Activated CD8-positive, alpha-beta memory T cell treated with anti-CD3 and anti-CD28 coated beads for 24 hours (primary cell): Measurements from ENCODE around the gene COL6A5.

Experiments
- DNase-seq: peaks from one replicate; pipeline ENCODE4 v3.0.0-alpha.2; 2020

COL6A5 gene

DNA sequence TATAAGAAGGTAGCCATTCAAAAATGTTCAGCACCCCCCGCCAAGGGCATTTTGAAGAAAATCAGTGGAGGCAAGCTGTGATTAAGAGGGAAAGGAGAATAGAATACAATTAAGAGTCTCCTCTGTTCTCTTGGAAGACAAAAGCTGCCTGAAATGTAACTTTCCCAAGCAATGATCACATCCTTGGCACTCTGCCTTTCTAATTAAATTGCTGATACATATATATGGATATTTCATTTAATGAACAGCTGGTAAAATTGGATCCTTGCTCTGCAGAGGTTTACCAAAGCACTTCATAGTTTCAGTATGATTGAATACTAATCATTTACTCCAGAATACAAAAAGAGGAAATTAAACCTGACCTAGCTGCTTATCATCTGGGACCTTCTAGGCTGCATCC lies 182.0 kb downstream of the COL6A5 start:
- DNase-seq: no peak

- no peak for DNase-seq
These were observed 182.6 kb downstream of the COL6A5 start for GRCh38 chr3:130528120-130528519.

GRCh38 chr3:130529486-130530215 lies 184.2 kb downstream of the COL6A5 start:
- no peak for DNase-seq

- no peak for DNase-seq
These were observed 187.8 kb downstream of the COL6A5 start for GRCh38 chr3:130533247-130533646.
